ENCODE measurements around the gene PAPOLA. TPM values are rescaled to one million over a fixed set of nuclear protein-coding genes. Genes with fewer than 3 reads are reported as not detected.

The PAPOLA gene
- total and polyA plus RNA-seq, 4 donors = 62.2 to 285 (median 96.2) TPM

GRCh38 chr14:96578619-96579018 lies 76.4 kb downstream of the PAPOLA start:
- ATAC-seq (ENCODE audit: insufficient read depth, low FRiP score) = no peak
- Histone ChIP-seq H3K4me3 (no peak overlapping the region), H3K9me3 (ENCODE audit: control insufficient read depth in 4 of 4, insufficient read depth in 3 of 4, low read length in 3 of 4) (no peaks in the 10 kb centered on the region), H3K9ac (ENCODE audit: insufficient read depth in 1 of 2, low read length in 2 of 2) (no peak overlapping the region), H3K36me3 (ENCODE audit: control insufficient read depth in 4 of 4, insufficient read depth in 4 of 4, low read length in 4 of 4) (no peaks in the 10 kb centered on the region), H3K4me1 (ENCODE audit: control insufficient read depth in 5 of 5, insufficient read depth in 5 of 5, low read length in 5 of 5) (peaks cover 0 to 26% (median 11%) of the 10 kb centered on the region in 5 donors), H3K27ac (ENCODE audit: low read depth in 1 of 2, low read length in 1 of 2) (no peak overlapping the region), H3K27me3 (ENCODE audit: control insufficient read depth in 3 of 3, insufficient read depth in 3 of 3, low read length in 2 of 3) (no peaks in the 10 kb centered on the region)
- TF ChIP-seq CTCF (IDR thresholded peaks at IDR 0.05; ENCODE audit: control extremely low read depth, extremely low read depth) = no peak
- DNase-seq = no peak
- 68 to 77% methylated on average over 6 of the region's 6 CpGs for WGBS, 2 donors

- 91 to 93% methylated on average over 6 of the region's 6 CpGs for WGBS, 2 donors
- Histone ChIP-seq H3K36me3 (ENCODE audit: control insufficient read depth in 4 of 4, insufficient read depth in 4 of 4, low read length in 4 of 4) (no peaks in the 10 kb centered on the region), H3K4me1 (ENCODE audit: control insufficient read depth in 5 of 5, insufficient read depth in 5 of 5, low read length in 5 of 5) (peaks cover 0 to 23% (median 6%) of the 10 kb centered on the region in 5 donors), H3K27ac (ENCODE audit: low read depth in 1 of 2, low read length in 1 of 2) (no peak overlapping the region), H3K4me3 (no peak overlapping the region), H3K9ac (ENCODE audit: insufficient read depth in 1 of 2, low read length in 2 of 2) (no peak overlapping the region), H3K9me3 (ENCODE audit: control insufficient read depth in 4 of 4, insufficient read depth in 3 of 4, low read length in 3 of 4) (no peaks in the 10 kb centered on the region), H3K27me3 (ENCODE audit: control insufficient read depth in 3 of 3, insufficient read depth in 3 of 3, low read length in 2 of 3) (no peaks in the 10 kb centered on the region)
- TF ChIP-seq CTCF (IDR thresholded peaks at IDR 0.05; ENCODE audit: control extremely low read depth, extremely low read depth) = no peak
- no peak for ATAC-seq (ENCODE audit: insufficient read depth, low FRiP score)
- no peak for DNase-seq
These were observed 77.2 kb downstream of the PAPOLA start for GRCh38 chr14:96579358-96579757.

DNA sequence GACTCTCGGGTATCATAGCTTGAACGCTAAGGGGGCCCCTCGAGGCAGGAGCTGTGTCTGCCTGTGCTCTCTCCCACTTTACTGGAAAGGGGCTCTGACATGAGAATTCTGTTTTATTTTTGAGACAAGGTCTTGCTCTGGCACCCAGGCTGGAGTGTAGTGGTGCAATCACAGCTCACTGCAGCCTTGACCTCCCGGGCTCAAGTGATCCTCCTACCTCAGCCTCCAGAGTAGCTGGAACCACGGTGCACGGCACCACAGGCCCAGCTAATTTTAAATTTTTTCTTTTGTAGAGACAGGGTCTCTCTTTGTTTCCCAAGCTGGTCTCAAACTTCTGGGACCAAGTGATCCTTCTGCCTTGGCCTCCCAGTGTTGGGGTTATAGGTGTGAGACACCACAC lies 77.7 kb downstream of the PAPOLA start:
- WGBS, 2 donors = 92 to 93% methylated on average over 6 of the region's 6 CpGs
- no peak for DNase-seq
- Histone ChIP-seq H3K9me3 (ENCODE audit: control insufficient read depth in 4 of 4, insufficient read depth in 3 of 4, low read length in 3 of 4) (no peaks in the 10 kb centered on the region), H3K4me3 (no peak overlapping the region), H3K27ac (ENCODE audit: low read depth in 1 of 2, low read length in 1 of 2) (no peak overlapping the region), H3K9ac (ENCODE audit: insufficient read depth in 1 of 2, low read length in 2 of 2) (no peak overlapping the region), H3K36me3 (ENCODE audit: control insufficient read depth in 4 of 4, insufficient read depth in 4 of 4, low read length in 4 of 4) (no peaks in the 10 kb centered on the region), H3K4me1 (ENCODE audit: control insufficient read depth in 5 of 5, insufficient read depth in 5 of 5, low read length in 5 of 5) (peaks cover 0 to 19% (median 3%) of the 10 kb centered on the region in 5 donors), H3K27me3 (ENCODE audit: control insufficient read depth in 3 of 3, insufficient read depth in 3 of 3, low read length in 2 of 3) (peaks cover 0 to under 1% (median 0%) of the 10 kb centered on the region in 3 donors)
- ATAC-seq (ENCODE audit: insufficient read depth, low FRiP score) = no peak
- no peak for TF ChIP-seq CTCF (IDR thresholded peaks at IDR 0.05; ENCODE audit: control extremely low read depth, extremely low read depth)

GRCh38 chr14:96580566-96580965 lies 78.4 kb downstream of the PAPOLA start:
- Histone ChIP-seq H3K36me3 (ENCODE audit: control insufficient read depth in 4 of 4, insufficient read depth in 4 of 4, low read length in 4 of 4) (no peaks in the 10 kb centered on the region), H3K4me3 (no peak overlapping the region), H3K27me3 (ENCODE audit: control insufficient read depth in 3 of 3, insufficient read depth in 3 of 3, low read length in 2 of 3) (peaks cover 0 to 3% (median 0%) of the 10 kb centered on the region in 3 donors), H3K9me3 (ENCODE audit: control insufficient read depth in 4 of 4, insufficient read depth in 3 of 4, low read length in 3 of 4) (no peaks in the 10 kb centered on the region), H3K4me1 (ENCODE audit: control insufficient read depth in 5 of 5, insufficient read depth in 5 of 5, low read length in 5 of 5) (peaks cover 0 to 22% (median 0%) of the 10 kb centered on the region in 5 donors), H3K9ac (ENCODE audit: insufficient read depth in 1 of 2, low read length in 2 of 2) (no peak overlapping the region), H3K27ac (ENCODE audit: low read depth in 1 of 2, low read length in 1 of 2) (no peak overlapping the region)
- DNase-seq (peak in 2 of 3 donors; percentile 12 to 49), ATAC-seq (ENCODE audit: insufficient read depth, low FRiP score) (no peak)
- TF ChIP-seq CTCF (IDR thresholded peaks at IDR 0.05; ENCODE audit: control extremely low read depth, extremely low read depth) = no peak
- 59 to 70% methylated on average over 9 of the region's 9 CpGs for WGBS, 2 donors
